ENCODE measurements around the gene DALRD3.

GRCh38 chr3:49032646-49033304 lies 14.4 kb upstream of the DALRD3 start:
- TF ChIP-seq POLR2AphosphoS5 (IDR thresholded peaks at IDR 0.05; ENCODE audit: insufficient read depth in 1 of 2, low read depth in 1 of 2) (no peak), CTCF (IDR thresholded peaks at IDR 0.05) (no peak), POLR2A (IDR thresholded peaks at IDR 0.05) (no peak)

All from vagina (tissue), 2 donors.